ENCODE measurements around the gene TSPAN31.

The TSPAN31 gene

DNA sequence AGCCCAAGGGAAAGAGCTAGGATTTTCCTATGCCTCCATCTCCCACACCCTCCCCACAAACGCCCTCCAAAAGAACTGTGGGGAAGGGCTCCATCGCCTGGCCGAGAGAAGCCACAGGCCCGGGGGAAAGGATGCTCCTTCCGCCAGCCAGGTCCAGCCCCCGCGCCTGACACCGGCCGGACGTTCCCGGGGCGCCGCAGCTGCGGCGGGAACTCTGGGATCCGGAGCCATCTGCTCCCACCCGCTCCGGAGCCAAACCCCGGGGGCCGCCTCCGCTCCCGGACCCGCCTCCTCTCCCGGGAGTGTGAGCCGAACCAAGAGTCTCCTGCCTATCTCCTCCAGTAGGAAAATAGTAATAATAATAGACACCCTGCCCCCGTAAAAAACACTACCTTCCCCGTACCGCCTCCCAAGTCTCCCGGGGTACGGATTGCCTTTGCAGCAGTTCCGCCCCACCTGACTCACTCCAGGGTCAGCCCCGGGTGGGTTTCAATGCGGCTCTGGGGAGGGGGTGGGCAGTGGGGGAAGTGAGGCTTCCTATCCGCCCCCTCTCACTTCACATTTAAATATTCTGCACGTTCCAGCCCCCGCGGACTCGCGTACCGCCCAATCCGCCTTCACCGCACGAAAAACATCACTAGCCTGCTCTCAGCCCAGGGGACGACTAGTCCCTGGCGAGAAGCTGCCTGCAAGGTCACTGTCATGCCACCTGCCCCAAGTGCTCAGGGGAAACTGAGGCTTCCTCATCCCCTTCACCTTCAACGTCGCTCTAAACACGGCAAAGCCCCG is 8.7 kb upstream of the TSPAN31 start:
- DNase-seq (ENCODE audit: low read depth) = no peak

DNA sequence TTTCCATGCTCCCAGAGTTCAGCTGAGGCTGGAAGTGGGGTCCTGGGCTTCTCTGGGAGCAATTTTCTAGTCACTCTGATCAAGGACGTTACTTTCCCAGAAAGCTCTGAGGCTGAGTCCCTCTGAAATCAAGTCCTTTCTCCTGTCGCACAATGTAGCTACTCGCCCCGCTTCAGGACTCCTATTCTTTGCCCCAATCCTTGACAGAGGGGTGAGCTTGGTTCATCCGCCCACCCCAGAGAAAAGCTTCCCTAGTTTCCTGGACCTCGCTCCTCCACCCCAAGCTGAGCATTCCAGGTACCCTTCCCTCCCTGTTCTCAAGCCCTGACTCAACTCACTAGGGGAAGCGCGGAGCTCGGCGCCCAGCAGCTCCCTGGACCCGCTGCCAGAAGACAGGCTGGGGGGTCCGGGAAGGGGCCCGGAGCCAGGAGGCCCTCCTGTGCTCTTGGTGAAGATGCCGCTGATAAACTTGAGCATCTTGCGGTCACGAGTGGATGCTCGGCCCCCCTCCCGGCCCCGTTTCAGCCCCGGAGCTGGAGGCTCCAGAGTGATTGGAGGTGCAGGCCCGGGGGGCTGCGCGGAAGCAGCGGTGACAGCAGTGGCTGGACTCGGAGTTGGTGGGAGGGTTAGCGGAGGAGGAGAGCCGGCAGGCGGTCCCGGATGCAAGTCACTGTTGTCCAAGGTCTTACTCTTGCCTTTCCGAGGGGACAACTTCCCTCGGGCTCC is 7.9 kb upstream of the TSPAN31 start:
- DNase-seq (ENCODE audit: low read depth) = no peak

DNA sequence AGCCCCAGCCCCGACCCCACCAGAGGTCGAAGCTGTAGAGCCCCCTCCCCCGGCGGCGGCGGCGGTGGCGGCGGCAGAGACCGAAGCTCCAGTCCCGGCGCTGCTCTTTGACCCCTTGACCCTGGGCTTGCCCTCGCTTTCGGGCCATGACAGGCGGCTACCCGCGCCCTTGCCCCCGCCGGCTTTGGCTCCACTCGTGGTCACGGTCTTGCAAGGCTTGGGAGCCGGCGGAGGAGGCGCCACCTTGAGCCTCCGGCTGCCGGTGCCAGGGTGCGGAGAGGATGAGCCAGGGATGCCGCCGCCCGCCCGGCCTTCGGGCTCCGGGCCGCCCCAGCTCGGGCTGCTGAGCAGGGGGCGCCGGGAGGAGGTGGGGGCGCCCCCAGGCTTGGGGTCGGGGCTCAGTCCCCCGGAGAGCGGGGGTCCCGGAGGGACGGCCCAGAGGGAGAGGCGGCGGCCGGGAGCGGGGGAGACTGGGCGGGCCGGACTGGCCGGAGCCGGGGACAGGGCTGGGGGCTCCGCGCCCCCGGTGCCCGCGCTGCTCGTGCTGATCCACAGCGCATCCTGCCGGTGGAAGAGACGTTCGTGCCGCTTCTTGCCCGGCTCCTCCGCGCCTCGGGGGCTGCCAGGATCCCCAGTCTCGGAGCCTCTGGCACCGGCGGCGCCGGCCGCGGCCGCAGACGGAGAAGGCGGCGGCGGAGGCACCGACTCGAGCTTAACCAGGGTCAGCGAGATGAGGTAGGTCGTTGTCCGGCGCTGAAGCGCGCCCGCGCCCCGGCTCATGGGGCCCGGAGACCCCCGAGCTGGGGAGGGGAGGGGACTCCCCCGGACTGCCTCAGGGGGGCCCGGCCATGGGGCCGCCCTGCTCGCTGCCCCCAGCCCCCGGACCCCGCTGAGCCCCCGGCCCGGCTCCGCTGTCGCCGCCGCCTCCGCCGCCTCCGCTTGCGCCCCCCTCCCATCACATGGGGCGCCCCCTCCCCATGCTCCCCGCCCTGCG is 7.1 kb upstream of the TSPAN31 start:
- DNase-seq (ENCODE audit: low read depth) = no peak

DNA sequence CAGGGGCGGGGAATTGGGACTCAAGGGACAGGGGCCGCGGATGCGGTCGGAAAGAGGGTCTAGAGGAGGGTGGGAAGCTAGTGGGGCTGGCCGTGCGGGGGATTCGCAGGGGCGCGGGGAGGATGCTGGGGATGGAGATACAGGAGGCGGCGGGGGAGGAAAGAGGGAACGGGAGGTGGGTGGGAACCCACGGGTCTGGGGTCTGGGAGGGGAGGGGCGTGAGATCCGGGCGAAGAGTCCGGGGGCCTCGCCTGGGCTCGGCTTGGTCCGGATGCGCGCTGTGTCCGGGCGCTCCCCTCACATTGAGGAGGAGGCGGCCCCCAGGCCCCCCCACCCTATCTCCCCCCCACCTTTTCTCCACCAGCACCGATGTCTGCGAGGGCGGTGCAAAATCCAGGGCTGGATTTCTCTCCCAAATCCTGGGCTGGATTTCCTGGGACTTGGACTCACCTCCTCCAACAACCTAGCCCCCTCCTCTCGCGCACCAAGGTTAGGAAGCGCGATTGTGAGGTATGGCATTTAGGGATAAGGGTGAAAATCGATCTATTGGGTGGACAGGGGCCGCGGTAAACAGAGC is 6.1 kb upstream of the TSPAN31 start, which contains the start of gene AGAP2:
AGAP2 (minus strand) TSS at position 82 of the 577 bp plus-strand sequence. CDS start 496 bp downstream, outside the sequence.
- DNase-seq (ENCODE audit: low read depth) = no peak

DNA sequence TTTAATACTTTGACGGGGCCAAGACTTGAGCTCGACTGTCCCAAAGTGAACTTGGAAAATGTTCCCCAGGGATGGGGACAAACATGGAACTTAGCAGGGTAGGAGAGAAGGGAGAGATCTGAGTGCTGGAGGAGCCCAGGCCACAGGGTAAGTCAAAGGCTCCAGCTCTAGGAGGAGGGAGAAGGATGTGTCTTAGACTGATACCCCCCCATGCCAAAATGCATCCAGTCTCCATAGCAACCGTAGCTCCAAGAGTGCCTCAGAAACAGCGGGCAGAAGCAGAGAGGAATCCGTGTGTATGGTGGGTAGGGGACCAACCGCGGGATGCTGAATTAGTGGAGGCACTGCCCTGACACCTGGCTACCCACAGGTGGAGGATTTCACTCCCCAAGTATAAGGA is 5.5 kb upstream of the TSPAN31 start:
- no peak for DNase-seq (ENCODE audit: low read depth)

DNA sequence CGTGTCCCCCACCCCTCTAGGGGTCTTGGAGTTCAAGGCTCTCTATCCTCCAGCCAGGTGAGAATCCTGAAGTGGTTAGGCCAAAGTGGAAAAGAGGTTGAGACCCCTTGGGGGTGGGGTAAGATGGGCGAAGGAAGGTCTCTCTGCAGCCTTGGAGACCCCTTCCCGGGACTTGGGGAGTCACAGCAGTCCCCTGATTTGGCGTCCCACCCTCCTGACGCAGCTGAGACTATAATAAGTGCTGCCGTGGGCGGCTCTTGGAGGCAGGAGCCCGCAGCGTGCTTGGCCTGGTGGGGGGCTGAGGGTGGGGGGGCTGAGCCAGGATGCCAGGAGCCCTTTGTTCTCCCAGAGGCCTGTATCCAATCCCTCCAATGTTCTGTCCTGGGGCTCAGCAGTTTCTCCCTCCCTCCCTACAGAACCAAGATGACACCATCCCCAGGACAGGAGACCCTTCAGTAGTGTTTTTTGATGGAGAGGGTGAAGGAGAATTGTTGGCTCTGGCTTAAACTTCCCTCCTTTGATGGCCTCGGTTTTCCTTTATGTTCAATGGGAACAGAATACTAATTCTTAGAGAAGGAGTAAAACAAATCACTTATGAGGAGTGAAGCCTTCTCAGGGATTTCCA is 4.8 kb upstream of the TSPAN31 start:
- DNase-seq (ENCODE audit: low read depth) = no peak

DNA sequence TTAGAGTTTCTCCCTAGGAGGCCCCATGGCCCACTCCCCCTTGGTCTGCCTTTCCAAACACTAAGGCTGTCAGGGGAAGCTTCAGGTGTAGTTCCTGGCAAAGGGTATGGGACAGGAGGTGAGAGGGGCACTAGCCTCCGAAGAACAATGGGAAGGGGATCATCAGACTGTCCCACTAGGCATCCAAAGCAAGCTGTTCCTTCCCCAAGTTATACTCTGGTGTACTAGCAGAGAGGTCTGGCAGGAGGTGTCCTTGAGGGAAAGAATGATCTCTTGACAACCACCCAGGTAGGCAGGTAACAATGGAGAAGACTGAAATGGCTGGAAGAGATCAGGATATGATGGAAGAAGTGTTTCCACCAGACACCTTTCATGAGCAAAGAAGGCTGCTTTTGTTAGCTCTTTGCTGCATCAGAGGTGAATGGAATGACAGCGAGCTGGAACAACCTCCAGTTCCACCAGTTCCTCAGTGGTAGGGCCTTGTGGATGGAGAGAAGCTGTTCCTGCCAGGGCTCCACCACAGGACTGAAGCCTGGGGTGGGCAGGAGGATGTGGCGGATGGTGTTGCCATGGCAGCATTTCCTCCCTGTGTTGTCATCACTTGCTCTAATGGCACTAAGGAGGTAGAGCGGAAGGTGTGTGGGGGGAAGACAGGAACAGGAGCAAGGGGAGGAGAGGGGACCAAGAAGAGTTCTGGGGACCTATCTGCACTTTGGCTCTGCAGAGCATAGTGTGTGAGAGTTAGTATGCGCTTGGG is 4.0 kb upstream of the TSPAN31 start:
- peak; percentile 59 for DNase-seq (ENCODE audit: low read depth)

DNA sequence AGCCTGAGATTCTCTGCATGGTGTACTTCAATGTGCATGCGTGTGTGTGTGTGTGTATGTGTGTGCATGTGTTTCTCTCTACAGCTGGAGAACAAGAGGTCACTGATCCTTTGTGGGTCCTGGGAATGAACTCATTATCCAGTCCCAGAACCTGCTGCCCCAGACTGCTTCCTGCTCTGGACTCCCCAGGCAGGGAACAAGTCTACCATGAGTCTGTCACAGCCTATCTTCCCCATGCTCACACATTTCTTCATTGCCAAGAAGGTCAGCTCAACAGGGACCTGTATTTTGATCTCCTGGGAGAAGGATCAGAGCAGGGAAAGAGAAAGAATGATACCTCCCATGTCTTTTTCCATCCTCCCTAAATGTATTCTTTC is 3.4 kb upstream of the TSPAN31 start:
- DNase-seq (ENCODE audit: low read depth) = no peak

DNA sequence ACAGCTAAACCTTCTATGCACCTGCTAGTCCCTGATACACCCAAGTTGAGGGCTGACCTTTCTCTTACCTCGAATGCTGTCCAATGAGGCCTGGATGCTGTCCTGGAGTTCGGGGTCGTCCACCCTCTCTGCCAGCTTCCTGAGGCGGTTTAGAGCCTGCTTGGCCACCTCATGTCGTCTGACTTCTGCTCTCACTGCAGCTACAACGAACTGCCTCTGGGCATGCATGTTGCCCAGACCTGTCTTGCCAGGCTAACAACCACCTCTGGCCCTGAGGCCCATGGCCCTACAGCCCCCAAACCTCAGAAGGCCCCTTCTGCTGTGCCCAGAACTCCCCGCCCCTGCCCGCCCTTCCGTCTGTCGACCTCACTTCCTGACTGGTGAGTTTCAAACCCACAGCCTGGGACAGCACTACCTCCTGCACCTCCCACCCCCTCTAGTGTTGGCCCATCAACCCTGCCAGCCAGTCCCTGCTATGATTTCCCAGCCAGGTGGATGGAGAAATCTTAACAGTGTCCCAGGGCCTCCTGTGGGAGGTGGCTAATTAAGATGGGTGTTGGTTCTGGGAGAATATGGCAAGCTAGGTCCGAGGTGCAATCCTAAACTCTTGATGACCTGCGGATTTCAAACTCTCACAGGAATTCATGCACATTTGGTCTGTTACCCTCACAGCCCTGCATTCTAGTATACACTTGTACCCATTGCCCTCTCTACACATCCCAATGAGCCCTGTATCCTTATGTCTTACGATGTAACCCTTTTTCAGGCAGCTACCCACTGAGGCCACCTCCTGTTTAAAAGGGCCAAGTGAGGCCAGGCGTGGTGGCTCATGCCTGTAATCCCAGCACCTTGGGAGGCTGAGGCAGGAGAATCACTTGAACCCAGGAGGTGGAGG is 2.7 kb upstream of the TSPAN31 start:
- DNase-seq (ENCODE audit: low read depth) = peak; percentile 67

DNA sequence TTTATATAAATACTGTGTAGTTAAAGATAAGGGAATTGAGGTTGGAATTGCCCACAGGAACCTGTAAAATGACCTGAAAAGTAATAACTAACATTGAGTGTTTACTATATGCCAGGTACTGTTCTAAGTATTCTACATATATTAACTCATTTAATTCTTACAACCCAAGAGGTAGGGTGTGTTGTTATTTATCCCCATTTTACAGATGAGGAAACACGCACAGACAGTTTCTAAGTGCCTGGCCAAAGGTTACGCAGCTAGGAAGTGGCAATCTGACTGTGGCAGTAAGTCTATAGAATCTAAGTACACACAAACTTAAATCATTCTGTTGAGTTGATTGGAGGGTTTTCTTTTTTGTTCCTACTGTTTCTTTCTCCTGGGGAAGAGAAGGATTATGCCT is 1.1 kb upstream of the TSPAN31 start:
- no peak for DNase-seq (ENCODE audit: low read depth)

DNA sequence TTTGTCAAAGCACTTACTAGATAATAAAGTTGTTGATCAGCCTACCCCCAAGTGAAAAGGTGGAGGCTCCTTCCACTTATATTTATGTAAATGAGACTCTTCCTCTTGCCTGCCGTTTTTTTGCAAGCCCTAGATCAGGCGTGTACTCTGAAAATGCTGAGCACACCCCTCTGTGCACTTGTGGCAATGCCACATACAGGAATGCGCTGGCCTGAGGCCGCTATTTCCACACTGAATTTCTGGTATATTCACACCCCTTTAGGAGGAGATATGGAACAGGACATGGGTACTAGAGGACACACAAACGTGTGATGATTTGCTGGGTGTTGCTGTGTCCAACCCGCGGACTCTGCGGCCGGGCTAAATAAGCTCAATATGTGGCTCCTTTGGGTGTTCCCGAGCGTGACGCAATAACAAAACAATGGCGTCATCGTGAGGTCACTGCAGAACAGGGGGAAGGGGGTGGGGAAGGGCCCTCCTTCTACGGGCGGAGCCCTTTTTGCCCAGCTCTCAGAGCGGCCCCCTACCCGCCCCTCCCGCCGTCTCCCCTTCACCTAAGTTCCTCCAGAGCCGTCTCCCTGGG is 554 bp upstream of the TSPAN31 start:
- DNase-seq (ENCODE audit: low read depth) = peak; percentile 45

DNA sequence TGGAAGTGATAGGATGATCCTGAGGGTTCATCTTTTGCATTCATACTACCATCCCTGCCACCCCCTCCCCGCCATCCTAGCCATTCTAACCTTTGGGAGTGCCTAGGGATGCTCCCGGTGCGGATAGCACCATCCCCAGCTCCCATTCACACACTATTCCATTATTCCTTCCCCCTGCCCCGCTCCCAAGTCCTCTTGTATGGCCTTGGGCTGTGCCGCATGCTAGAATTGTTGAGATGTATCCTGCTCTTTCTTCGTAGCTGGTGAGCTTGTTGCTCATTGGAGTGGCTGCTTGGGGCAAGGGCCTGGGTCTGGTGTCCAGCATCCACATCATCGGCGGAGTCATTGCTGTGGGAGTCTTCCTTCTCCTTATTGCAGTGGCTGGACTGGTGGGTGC is 644 bp downstream of the TSPAN31 start:
- DNase-seq (ENCODE audit: low read depth) = no peak

DNA sequence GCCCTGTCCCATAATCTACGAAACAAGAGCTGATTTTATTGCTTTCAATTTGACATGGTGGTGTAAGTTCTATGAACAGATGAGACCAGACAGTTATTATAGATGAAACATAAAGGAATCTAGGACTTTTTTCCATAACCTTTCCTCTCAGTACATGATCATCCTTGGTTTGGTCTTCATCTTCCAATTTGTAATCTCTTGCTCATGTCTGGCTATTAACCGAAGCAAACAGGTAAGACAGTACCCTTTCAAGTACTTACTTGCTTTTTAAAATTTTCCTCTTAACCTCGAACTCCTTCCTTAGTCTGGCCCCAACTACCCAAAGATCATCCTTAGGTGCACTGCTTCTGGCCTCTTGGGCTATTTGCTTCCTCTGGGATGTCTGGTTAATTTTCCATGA is 1.2 kb downstream of the TSPAN31 start:
- no peak for DNase-seq (ENCODE audit: low read depth)

DNA sequence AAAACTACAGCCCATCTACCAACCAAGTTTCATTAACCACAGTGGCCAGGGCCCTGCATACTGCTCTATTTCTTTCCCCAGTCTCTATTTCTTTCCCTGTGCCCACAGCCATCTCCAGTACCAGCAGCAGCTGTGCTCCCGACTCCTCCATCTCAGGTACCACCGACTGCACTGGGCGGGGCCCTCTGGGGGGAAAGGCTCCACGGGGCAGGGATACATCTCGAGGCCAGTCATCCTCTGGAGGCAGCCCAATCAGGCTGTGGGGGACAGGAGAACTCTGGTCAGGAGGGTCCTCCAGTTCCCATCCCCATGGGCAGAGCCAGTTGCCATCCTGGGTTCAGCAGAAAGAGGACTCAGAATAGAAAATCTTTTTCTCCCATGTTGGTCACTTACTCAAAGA is 4.2 kb downstream of the TSPAN31 start:
- no peak for DNase-seq (ENCODE audit: low read depth)

DNA sequence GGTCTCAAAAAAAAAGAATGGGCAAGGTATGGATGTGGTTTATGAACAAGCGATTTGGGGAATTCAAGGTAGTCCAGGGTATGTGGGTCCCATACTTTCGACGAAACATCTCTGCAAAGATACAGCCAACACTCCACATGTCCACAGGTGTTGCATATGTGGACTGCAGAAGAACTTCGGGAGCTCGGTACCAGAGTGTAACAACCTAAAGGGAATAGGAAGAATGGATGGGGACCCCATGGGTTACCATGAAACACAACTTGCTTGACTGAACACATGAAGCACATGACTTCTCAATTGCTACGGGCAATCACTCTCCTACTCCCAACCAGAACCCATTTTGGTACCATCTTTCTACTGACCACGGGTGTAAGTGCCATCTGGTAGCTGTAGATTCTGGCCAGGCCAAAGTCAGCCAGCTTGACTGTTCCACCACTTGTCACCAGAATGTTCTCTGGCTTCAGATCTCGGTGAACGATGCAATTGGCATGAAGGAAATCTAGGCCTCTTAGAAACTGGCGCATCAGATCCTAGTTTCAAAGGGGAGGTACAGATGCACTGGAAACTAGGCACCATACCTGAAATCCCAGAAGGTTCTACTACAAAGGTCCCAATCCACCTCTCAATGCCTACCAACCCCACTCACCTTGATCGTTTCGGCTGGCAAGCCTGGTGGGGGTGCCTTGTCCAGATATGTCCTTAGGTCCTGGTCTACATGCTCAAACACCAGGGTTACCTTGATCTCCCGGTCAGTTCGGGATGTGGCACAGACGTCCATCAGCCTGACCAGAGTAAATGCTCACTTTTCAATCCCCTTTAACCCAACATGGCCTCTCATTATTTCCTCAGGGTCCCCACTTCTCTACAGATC is 6.0 kb downstream of the TSPAN31 start:
- no peak for DNase-seq (ENCODE audit: low read depth)

DNA sequence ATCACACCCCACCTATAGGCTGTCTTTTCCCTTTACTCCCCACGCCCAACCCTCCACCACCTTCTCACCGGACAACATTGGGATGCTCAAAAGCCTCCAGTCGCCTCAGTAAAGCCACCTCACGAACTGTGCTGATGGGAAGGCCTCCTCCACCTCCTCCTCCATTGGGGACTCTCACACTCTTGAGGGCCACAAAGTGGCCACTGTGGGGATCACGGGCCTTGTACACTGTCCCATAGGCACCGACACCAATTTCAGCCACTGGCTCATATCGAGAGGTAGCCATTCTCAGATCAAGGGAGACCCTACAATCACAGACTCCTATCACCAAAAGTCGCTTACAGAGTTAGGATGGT is 6.6 kb downstream of the TSPAN31 start:
- DNase-seq (ENCODE audit: low read depth) = no peak

DNA sequence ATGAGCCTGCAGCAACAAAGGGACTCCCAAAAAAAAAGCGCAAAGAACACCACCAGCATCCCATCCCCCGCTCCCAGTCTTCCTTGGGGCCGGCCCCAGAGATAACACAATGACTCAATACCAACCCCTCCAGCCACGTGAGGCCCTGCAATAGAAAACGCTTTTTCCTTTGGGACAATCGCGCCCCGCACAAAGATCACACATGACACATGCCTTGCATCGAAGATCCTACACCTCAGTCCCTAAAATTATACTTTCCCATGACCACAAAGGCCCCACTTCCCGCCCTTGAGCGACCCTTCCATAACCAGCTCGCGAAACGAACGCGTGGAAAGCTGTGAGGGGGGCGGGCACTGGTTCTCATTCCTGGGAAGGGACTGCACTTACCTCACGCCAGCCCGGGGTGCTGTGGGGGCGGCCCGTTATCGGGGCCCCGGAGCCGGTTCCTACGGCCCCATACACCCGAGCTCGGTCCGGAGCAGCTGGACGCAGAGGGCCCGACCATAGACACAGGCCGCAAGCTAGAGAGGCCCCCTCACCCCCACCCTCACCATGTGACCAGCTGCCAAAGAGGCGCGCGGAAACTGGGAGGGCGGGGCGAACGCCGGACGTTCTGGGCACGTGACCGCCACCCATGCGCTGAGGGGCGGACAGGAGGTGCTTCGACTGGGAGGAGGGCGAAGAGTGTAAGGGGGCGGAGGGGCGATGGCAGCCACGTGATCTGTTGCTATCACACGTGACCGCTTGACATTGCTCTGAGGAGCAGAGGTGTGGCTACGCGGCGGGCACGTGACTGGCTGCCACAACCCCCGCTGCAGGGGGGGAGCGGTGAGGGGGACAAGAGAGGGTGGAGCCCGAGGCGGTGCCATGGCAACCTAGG is 7.2 kb downstream of the TSPAN31 start, which contains the start of gene CDK4:
CDK4 (minus strand) TSS at position 523 of the 880 bp plus-strand sequence. CDS start 593 bp downstream, outside the sequence.
- DNase-seq (ENCODE audit: low read depth) = peak; percentile 97
